HG03521 (cell line): ENCODE data around the gene FAM174B.

Experiments used
- ATAC-seq: cut with Tn5 transposase; IDR thresholded peaks from one replicate; pipeline ENCODE4 v1.9.1; 2021; ENCODE audit warnings: mild to moderate bottlenecking, moderate library complexity; ENCODE audit not compliant: unreplicated experiment

The FAM174B gene

DNA sequence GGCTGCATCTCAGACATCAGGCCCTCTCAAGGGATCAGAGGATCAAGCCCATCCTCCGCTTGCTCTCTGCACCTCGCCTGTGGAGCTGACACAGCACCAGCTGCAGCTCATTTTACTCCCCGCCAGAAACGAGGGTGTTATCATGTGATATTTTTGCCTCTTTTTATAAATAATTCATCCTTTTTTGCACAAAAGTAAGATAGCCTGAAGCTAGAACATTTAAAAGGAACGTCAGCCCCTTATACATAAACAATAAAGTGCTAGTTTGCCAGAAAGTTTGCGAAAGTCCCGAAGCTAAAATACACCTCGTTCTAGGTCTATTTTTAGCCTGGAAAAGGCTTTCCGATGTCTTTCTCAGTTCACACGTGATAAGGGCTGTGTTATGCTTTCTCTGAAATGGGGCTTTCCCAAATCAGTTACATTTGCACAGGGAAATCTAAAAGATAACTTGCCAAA is 9.6 kb upstream of the FAM174B start:
- ATAC-seq, result no peak

DNA sequence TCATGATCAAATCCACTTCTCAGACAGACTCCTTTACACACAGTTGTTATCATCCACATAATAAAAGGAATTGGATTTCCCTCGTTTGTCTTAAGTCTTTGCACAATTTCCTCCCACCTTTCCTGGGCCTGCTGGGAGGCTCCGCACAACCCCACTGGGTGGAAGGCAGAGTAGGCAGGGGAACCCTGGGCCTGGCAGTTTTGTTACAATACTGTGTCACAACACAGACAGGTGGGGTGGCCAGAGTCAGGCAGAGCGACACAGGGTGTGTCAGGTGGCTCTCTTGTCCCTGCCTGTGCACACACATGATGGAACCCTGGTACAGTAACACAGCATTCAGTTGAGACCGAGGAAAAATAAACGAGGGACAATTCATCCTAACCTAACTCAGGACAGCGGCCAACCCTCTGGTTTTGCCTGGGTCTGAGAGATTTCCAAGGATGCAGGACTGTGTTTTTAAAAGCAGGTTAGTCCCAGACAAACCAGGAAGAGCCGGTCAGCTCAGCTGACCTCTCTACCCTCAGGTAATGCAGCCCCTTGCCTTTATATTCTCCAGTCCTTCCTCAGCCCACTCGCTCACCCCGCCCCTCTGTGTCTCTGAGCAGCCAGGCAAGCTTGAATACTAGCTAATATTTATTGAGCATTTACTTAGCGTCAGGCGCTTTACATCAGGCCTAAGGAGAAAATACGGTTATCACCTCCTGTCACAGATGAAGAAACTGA is 8.8 kb upstream of the FAM174B start:
- ATAC-seq, result no peak

DNA sequence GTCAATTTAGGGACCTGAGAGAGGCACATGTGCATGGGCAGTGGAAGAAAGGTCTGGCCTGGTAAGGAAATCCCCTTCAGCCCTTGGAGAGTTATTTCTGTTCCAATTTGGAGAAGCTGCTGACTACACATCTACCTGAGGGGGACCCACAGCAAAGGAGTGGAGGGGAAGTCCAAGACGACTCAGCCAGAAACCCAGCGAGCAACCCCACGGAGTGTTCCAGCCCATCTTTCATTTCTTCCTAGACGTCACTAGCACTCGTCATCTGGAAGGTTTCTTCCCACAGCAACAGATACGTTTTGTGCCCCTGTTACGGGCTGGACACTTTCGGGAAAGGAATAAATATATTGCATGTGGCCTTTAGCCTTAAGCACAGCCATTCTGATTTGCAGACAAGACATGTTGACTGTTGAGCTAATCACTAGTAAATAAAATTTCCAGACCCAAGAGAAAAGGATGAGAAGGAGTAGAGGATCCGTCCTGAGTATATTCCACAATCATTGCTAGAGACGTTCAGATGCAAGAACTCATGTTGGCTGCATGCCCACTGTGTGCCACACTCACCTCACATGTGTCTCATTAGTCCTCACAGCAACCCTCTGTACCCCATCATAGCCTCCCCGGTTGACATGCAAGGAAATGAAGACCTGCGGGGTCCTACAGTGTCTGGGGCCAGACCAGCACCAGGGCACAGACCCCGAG is 7.8 kb upstream of the FAM174B start:
- ATAC-seq, result no peak

DNA sequence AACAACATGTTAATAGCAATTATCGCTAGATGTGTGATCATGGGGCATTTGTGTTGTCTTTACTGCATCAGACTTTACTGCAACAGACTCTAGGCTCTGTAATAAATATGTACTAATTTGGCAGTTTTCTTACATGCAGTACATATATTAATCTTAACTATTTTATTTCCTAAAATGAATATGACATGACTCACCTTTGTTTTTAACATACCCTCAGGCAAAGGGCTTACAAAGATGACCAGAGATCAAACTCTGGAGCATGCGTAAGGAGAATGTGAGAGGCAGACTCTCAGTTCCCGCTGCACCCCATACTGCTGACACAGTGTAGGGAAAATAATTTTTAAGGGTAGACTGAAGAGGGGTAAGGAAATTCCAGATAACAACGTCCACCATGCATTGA is 7.2 kb upstream of the FAM174B start:
- no peak for ATAC-seq

DNA sequence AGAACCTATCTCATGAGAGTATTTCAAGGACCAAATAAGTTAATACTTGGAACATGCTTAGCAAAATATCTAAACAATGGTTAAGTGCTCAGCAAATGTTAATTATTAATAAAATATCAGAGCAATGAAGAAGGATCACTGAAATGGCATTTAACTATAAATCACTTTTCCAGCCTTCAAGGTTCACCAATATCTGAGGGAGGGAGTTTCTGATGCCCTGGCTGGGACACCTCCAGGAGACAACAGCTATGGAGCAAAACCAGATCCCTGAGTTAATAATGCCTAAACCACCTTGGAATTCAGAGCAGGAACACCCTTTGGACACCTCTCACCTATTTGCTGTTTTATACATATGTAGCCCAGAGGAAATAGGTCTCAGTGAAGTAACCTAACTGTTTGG is 6.4 kb upstream of the FAM174B start:
- no peak for ATAC-seq

DNA sequence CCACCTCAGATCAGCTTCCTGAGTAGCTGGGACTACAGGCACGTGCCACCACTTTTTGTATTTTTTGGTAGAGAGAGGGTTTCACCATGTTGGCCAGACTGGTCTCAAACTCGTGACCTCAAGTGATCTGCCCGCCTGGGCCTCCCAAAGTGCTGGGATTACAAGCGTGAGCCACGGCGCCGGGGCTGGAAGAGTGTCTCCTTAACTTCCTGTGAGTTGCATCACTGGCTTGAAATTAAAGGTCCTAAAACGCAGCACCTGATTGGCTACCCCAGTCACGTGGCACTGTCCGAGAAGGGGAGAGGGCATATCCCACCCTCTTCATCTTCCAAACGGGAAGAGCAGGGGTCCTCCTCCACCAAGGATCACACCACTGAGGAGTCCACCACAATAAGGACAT is 5.5 kb upstream of the FAM174B start:
- ATAC-seq, result no peak

DNA sequence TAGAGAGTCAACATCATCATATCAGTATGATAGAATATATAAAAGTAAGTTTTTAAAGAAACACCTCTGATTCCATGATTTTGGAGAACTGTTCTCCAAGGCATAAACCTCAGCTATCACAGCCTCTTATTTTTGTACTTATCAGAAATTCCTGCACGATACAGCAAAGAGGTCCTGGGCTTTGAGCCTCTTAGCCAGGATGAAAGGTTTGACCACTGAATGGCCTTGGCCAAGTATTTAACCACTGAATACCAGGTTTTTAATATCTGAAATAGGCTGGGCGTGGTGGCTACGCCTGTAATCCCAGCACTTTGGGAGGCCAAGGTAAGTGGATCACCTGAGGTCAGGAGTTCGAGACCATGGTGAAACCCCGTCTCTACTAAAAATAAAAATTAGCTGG is 1.9 kb upstream of the FAM174B start:
- no peak for ATAC-seq

DNA sequence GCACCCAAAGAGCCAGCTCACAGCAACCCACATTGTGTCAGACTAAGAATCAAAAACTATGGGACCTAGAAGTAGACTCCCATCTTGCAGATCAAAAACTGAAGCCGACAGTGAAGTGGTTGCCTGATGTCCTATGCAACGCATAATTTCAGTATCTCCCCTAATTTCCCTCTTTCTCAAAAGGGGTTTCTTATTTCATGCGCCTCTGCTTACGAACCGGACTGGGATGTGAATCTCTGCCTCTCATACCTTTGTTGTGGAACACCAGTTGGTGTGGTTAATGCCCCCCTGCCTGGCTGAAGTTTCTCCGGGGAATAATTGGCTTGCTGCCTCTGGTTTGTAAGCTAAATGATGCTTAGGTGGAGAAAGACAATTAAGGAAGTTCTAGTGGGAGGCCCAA is 514 bp upstream of the FAM174B start:
- ATAC-seq, result no peak

DNA sequence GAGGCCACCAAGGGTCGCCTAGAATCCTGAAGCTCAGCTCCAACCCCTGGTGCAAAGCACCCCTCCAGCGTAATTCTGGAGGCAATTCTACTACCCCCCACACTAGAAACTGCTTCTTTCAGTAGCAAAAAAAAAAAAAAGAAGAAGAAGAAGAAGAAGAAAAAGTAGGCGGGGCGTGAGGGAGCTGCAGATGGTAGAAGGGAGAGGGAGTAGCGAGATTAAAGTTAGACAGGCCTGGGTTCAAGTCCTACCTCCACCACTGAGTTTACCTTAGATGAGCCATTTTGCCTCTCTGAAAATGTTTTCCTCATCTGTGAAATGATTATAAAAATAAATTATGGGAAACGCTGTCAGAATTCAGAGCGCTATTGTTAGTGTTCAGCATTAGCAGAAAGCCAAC is 913 bp downstream of the FAM174B start:
- no peak for ATAC-seq

DNA sequence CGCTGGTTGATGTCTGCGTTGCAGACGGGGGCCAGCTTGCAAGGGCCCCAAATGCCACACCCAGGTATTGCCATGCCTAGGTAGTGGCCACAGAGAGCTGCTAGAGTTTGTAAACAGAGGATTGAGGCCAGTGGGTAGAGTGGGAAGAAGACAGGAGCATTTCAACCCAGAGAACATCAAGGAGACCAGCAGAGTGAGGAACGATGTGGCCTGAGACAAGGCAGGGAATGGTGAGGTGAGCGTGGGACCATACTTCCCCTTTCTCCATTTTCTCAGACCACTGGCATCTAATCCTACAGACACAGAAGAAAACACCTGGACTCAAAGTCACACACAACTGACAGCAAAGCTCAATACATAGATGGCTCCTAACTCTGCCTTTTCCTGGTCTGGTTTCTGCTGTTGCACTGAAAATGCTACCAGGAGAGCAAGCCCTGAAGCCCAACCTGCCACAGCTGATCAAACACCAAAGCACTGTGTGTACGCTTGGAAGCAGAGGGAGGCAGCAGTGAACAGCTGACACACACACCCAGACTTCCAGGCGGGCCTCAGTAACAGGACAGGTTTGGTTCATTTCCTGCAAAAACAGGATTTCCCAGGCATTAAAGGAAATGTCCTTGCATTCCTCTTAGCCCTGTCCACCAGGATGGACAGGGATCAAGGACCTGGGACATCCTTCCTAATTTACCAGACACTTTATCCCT is 1.6 kb downstream of the FAM174B start:
- ATAC-seq, result no peak

DNA sequence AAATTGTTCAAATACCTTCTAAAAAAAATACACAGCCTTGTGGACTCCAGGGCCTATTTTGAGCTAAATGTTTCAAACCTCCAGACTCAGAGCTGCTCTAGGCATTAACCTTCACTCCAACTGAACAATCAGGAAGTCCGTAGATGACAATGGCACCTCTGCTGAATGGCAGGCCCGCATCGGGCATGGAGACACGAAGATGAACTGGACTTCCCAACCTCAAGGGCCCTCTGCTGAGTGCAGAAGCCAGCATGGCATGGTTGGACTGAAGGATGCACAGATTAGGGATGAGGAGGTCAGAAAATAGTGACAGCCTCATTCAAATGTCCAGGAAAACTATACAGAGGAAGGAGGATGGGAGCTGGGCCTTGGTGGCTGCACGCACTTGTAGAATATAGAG is 2.2 kb downstream of the FAM174B start:
- ATAC-seq, result no peak

DNA sequence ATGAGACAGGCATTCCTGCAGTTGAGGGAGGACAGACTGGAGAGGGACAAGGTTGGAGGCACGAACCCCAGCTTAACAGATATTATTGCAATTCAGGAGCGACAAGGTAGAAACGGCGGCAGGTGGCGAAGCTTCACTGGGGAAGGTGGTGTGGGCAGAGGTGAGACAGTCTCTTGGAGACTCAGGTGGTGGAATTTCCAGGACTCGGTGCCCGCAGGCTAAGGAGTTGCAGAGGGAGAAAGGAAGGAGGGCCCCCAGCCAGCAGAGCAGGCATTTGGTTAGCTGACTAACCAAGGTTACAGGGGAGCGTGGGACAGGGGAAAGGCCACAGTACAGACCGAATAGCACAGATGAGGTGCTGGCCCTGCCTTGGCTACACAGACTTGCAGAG is 3.0 kb downstream of the FAM174B start:
- ATAC-seq, result no peak

DNA sequence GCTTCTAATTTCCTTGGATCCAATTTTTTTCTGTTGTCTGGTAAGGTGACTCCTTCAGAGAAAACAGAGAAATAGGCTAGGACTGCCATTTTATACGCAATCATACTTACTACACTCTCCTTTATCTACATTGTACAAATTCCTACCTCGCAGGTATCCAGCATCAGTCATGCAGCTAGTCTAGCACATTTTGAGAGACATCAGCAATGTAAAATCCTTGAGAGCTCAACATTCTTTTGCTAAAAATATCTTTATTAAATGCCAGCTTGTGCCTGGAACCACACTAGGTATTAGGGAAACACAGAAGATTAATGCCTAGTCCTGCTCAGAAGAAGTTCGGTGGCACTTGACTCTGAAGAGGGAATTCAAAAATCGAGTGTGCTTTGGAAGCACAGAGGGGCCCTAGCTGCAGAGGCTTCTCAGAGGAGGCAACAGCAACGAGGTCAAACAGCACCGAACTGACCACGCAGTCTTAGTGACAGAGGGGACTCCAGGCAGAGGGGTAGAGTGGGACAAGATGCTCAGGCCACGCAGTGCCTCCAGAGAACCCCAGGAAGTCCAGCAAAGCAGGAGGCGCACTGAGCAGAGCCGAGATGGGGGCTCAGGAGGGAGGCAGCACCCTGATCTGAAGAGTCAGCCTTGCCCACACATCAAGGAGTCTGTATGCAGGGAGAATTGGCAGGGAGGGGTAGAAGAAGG is 3.5 kb downstream of the FAM174B start:
- ATAC-seq, result no peak

DNA sequence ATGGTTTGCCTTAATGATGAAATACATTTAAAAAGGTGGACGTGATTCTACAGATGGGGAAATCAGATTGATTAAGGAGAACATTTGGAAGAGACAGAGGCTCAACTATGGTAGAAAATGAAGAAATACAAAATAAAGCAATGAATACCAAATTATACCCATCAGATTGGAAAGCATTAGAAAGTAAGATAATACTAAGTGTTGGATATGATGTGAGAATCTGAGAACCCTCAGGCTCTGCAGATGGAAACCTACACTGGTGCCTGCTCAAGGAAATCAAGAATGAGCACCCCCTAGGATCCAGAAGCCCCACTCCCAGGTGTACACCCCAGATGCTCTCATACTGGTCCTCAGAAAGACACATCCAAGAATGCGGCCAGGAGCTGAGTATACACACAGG is 4.6 kb downstream of the FAM174B start:
- no peak for ATAC-seq

DNA sequence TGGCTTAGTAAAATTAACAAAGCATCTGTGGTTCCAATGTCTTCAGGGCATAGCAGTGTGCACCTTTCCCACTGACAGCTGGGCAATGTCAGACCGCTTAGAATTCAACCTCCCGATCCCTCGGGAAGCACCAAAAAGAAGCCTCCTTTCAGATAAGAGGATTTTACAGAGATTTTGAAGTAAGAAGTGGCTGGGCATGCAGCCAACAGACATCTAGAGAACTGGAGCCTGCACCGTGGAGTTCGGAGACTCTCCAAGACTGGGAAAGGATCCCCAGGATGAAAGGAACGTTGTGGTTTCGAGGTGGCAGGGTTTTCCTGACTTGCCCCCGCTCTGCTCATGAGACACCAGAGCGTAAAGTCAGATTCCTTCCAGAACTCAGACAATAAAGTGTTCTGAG is 5.3 kb downstream of the FAM174B start:
- no peak for ATAC-seq

DNA sequence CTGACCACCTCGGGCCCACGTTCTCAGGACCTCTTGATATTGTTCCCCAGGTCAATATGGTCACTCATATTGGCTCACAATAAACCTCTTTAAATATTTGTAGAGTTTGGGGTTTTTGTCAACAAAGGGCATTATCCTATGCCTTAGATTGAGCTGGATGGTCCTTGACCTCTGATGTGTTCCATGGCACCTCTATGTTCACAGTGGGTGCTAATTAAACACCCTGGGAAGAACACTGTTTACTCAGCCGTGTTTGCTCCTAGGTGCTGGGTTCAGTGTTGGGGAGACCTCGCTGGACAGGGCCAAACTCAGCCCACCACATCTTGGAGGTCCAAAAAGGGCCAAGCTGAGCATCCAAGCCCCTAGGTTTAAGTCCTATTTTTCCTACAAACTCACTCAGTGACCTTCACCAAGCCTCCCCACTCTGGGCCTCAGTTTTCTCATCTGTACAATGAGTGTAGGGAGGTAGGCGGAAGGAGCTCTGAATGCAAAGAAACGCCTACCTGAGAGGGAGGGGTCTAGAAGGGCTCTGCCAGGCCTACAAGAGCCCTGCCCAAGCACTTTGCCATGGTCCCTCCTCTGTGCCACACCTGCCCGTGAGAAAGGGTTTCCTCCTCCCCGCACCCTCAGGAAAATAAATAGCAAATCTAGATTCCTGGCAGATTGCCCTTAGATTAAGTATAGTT is 7.2 kb downstream of the FAM174B start:
- ATAC-seq, result no peak

DNA sequence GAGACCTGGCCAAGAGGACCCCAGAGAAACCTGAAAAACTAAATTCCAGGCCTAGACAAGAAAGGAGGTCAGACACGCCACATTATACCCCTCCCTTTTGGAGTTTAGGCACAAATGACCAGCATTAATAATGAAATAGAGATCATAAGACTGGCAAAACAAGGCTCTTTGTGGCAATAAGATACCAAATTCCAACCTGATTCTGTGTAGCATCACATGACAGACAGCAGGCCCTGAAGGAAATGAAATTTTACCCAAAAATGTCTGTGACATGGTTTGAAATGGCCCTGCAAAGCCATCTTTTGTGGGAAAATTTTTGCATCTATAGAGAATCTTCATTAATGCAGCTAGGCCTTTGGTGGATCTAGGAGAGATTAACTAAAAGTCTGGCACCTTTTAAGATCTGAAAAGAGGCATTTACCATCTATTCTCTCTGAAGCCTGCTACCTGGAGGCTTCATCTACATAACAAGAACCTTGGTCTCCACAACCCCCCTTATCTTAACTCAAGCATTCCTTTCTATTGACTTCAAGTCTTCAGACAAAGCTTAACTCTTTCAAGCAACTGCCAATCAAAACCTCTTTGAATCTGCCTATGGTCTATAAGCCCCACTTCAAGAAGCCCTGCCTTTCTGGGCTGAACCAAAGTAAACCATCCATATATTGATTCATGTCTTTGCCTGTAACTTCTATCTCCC is 8.0 kb downstream of the FAM174B start:
- ATAC-seq, result no peak

DNA sequence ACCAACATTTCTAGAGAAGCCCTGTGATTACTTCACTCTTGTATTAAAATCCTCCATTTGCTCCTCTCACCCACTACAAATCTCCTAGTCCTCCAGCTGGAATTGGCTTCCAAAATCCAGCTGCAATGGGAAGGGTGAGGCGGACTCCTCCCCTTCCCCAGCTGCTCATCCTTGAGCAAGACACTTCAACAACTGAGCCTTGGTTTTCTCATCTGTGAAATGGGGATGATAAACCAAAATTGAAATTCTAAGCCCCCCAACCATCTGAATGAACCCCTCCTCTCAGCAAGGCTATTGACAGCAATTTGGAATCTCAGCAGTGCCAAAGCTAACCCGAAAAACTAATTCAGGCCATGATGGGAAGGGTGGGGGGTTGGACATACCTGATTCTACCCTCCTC is 9.4 kb downstream of the FAM174B start:
- ATAC-seq, result no peak

DNA sequence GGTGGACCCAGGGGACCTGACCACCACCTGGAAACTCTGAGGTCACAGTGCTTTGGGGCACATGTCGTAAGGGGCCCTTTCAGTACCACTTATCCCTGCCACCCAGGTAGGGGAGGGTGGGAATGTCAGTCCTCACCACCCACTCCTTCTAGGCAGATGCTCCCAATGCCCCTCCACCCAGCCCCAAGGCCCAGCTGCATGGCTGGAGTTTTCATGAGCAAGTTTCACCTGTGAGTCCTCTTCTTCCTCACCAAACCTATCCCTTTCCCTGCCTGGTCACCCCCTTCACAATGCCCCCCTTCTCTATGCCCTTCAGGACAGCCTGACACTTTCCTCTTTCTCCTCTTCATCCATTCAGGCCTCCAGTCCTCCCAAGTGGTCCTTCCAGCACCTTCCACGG is 9.8 kb downstream of the FAM174B start:
- no peak for ATAC-seq

DNA sequence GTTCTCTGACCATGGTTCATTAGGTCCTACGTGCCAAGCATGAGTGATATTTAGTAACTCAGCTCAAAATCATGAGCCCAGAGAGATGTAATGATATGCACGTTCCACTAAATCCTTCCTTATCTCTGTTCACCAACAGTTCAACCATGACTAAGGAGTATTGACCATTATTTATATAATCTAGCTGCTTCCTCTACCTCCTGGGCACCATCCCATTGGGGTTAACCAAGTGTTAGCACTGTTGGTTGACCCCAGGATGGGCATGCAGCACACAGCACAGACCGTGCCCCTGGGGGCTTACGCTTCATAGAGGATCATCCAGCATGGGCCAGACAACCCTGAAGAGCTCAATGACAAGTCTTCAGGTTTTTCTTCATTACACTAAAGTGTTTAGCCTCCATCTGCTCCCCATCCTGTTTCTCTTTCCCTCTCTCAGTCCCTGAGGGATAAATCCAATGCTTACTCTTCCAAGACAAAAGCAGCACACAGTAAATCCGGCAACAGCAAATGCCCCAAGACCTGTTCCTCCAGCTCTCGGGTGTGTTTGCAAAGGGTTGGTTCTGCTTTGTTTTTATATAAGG is 10.4 kb downstream of the FAM174B start:
- ATAC-seq, result no peak
